HG02885 (cell line): ENCODE data around the gene STX19.
"Not testable (repeated sequence)": the region's sequence is repeated elsewhere in the genome, so short reads cannot be mapped to it uniquely, and the experiment has no call there.

Experiments used
- ATAC-seq: cut with Tn5 transposase; IDR thresholded peaks from one replicate; pipeline ENCODE4 v1.9.1; 2021; ENCODE audit warnings: mild to moderate bottlenecking; ENCODE audit not compliant: unreplicated experiment, poor library complexity

The STX19 gene

DNA sequence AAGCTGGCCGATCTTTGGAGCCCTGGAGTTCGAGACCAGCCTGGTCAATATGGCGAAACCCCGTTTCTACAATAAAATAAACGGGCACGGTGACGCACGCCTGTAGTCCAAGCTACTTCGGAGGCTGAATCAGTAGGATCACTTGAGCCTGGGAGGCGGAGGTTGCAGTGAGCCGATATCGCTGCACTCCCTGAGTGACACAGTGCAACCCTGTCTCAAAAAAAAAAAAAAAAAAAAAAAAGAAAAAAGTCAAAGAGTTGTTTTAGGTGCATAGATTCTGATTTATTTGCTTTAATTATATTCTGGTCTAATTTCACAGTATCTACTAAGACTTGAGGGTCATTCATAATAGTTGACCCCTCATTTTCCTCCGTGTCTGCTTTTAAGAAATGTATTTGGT lies 46.7 kb downstream of the STX19 start:
- ATAC-seq: no peak

GRCh38 chr3:93979850-93980676 lies 48.3 kb downstream of the STX19 start, which contains the start of gene ARL13B:
ARL13B (plus strand) TSS chr3:93980155; CDS start chr3:93980424, 269 bp downstream.
- peak; percentile 99 for ATAC-seq

DNA sequence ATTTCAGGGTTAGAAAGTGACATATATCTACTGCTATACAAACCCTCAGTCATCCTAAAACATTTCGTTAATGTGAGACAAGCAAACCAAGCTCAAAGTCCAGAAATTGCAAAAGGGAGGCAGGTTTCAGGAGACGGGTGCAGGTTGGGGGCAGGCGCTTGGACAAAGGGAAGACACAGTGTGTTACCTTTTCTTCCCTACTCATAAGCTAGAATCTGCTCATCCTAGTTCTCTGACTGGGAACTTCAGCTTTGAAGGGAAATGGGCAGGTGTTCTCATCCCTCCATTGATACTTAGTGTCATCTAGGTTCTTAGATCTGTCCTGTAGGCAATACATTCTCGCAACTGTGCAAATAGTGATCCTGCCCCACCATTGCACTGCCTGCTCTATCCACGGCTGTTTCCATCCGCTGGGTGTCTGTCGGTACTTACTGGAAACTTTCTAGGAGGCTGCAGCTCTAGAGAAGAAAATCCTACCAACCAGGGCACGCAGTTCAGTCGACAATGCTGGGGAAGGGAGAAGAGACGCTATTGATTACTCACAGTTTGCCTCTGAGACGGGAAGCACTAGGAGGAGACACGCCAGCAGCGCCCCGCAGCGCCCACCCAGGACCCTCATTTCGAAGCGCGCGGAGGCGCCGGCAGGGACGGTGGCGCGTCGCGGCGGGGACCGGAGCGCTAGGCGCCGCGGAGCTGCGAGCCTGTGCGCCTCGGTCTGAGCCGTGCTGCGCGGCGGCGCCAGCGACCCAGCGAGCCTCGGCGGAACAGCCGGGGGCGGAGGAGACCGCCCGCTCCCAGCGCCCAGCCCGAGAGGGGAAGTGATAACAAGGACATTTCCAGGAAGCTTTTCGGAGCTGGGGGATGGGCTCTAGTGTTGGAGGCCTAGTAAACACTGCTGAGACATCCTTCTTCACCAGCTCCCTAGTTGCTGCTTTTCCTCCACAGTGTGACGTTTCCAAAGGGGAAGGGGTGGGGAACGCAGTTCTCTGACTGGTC lies 55.0 kb downstream of the STX19 start, which contains the start of gene PROS1:
Gene PROS1 (minus strand): TSS at position 766 of the 996 bp plus-strand sequence. CDS start 147 bp downstream, at position 619.
- ATAC-seq: peak; percentile 91

DNA sequence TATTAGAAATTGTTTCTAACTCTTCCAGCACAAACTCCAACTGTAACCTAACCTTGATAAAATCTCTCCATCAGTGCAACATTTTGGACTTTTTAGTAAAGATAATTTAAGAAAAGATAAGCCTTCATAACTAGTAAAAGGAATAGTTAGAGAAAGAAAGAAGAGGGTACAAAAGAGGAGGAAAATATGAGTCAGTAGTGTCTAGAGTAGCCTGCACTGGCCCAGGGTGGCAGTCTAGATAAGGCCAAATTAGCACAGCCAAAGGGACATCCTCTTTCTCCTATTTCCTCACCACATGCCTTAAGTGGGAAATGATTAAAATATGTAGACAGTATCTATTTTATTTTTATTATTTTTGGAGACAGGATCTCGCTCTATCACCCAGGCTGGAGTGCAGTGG lies 58.4 kb downstream of the STX19 start:
- no peak for ATAC-seq

GRCh38 chr3:93969443-93969842 lies 59.0 kb downstream of the STX19 start:
- ATAC-seq: no peak

GRCh38 chr3:93965106-93965505 lies 63.3 kb downstream of the STX19 start:
- ATAC-seq: not testable (repeated sequence)
